GM18508 (cell line): ENCODE results near the gene PTPA.

Source experiments
- ATAC-seq: cut with Tn5 transposase; IDR thresholded peaks from one replicate; pipeline ENCODE4 v1.9.1; 2021; ENCODE audit warnings: moderate number of reproducible peaks; ENCODE audit not compliant: insufficient read depth, unreplicated experiment

The PTPA gene

DNA sequence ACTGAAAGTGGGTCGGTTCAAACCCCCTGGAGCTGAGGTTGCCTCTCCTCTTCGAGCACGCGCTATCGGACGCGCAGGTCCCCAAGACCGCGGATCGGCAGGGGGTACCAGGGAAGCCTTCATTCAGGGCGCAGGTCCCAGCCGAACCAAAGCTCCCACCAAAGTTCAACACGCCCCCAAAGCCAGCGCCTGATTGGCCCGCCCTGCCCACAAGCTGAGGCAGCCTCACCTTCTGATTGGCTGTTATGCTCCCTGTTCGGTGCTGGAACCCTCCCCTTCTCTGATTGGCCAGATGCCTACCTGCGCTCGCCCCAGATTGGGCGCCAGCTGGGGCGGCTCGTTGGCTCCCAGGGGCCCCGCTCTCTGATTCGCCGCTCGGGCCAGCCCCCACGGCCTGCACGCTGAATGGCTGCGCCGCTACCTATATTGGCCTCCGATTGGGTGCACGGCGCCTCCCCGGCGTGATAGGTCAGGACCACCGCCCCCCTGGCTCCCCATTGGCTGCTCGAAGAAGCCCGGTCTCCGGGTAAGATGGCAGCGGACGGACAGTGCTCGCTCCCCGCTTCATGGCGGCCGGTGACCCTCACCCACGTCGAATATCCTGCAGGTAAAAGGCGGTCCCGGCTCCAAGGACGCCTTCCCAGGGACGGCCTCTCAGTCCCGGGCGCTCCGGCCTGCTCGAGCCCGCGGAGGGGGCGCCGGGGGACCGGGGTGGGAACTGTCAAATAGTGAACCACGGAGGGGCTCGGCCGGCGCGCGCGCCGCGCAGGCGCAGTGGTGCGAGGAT lies 30.4 kb upstream of the PTPA start, which contains the start of gene DOLPP1:
TSS of gene DOLPP1 (plus strand) at position 511 of the 787 bp plus-strand sequence. CDS start at position 532, 21 bp downstream.
- peak; percentile 83 for ATAC-seq

DNA sequence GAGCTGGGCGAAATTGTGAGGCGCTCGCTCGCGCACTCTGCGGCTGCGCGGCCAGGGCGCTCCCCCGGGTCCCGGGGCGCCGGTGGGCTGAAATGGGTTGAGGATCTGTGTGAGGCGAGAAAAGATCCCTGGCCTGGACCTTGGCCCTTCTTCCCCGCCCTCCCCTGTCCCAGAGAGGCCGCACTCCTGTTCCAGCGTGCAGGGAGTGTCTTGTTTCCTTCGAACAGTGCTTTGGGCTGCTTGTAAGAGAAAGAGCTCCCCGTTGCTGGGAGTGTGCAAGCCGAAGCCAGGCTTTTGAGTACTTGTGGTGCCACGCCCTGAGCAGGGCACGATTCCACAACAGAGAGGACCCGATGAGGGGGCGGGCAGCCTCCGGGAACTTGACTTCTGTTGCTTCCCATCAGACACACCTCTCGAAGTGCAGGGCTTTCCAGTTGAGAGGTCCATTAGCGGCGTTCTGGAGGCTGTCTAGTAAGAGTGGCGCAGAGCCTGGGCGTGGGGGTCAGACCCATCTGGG lies 29.8 kb upstream of the PTPA start:
- no peak for ATAC-seq

DNA sequence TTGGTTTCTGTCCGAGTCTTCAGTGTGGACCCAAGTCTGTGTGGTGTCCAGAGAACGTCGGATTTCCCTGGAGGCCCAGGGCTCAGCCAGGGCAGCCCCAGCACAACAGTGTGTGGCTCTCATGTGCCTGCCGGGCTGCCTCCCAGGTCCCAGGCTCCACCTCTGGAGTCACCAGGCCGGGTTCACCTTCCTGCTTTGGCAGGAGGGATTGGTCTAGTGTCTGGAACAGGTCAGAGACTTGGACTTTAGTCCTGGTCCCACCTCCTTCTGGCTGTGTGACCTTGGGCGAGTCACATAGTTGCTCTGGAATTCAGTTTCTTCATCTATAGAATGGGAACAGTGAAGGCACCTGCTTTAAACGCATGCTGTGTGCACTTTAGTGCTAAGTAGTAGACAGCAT lies 27.1 kb upstream of the PTPA start:
- ATAC-seq: no peak

DNA sequence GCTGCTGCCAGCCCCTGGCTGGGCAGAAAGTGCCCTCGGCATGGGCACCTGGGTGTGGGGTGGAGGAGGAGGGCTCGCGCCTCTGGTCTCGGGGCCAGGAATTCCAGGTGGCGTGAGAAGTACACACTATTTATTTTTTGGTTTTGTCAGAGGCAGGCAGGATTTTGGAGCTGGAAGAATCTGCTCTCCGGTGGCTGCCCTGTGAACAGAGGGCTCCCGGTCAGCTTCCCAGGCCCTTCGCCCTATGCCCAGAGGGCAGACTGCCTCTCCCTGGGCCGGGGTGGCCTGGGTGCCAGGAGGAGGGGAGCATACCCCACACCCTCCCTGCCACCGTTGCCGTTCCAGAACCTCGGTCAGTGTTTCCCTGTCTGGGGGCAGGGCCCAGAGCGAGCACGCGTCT lies 22.0 kb upstream of the PTPA start:
- no peak for ATAC-seq

DNA sequence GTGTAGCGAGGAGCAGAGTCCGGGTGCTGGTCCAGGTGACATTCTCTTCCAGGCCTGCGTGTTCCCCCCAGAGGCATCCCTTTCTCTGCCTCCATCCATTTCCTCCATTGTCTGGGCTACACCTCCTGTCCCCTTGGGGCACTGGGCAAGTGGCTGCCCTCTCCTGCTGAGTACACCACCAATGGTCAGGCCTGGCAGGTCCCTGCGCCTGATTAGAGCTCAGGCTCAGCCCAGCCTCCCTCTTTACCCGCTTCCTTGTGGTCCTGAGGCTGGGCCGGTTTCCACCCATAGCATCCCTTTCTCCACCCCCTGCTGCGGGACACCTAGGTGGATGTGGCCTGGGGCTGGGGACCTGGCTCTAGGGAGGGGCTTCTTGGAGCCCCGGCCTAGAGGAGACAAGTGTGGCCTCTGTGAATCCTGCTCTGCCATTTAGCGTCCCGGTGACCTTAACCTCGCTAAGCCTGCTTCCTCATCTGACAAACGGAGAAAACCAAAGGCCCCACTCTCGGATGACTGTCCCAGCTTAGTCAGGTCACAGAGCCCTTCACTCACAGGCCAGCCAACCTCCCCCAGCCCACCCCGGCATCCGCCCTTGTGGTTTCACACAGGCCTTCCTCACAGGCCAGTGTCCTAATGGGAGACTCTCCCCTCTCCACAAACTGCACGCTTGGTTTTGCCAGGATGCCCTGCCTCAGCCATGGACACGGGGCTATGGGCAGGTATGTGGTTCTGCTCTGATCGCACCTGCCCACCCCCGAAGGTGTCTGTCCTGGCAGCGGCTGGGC lies 17.4 kb upstream of the PTPA start:
- no peak for ATAC-seq

DNA sequence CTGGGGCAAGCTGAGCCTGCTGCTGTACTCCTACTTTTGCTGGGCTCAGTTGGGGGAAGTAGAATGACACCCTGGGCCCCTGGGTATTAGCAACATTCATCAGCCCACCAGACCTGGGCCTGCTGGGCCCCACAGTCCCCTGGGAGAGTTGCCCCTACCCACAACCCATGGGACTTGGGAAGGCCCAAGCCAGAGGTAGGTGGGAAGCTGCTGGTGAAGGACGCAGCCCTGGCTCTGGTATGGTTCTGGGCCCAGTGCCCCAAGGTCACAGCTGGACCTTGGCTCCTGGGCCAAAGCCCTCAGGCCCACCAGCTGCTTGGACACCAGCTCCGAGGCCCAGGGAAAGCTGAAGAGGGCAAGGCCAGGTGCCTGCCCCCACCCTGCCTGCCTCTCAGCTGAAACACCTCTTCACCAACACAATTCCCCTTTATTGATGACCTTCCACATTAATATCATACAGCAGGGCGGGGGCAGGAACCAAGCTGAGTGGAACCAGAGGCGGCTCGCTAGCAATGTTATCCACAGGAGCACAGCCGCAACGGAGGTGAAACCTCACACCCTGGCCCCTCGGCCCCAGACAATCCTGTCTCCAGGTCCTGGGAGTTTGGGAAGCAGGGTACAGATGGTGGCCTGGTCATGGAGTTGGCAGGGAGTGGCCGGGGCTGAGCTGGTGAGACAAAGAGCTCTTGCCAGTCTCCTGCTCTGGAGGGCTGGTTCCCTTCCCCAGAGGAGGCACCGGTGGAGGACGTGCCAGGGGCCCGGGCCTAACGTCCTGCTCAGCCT lies 16.6 kb upstream of the PTPA start:
- ATAC-seq: no peak

DNA sequence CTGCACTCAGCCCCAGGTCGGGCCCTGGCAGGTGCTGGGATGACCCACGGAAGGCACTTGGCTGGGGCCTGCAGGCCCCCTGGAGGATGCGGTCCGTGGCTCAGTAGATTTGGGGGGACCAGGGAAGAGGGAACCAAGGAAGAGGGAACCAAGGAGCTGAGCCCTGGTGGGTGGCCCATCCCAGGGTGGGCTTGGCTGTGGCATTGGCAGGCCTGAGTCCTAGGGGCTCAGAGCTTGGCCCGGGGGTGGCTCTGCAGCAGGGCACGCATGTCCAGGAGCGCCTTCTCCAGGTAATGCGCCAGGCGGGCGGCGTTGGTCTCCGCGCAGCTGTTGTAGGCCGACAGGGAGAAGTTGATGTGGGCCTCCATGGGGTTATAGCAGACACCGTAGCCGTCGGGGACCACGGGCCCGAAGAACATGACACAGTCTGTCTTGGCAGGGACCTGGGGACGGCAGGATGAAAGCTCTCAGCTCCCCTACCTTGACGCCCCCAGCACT lies 16.0 kb upstream of the PTPA start:
- no peak for ATAC-seq

DNA sequence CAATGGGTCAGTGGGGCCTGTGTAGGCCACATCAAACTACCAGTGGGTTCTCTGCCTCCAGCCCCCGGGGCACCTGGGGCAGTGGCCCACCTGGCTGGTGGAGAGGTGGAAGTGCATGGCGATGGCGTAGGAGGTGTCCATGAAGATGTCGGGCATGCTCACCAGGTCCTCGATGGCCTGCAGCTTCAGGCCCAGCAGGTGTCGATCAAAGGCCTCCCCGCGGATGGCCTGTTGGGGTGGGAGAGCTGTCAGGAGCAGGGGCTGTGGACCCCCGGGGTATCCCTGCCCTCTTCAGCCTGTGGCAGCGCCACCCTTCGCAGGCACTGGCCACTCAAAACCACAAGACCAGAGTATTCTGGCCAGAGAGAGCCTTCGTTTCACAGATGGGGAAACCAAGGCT lies 15.3 kb upstream of the PTPA start:
- no peak for ATAC-seq

DNA sequence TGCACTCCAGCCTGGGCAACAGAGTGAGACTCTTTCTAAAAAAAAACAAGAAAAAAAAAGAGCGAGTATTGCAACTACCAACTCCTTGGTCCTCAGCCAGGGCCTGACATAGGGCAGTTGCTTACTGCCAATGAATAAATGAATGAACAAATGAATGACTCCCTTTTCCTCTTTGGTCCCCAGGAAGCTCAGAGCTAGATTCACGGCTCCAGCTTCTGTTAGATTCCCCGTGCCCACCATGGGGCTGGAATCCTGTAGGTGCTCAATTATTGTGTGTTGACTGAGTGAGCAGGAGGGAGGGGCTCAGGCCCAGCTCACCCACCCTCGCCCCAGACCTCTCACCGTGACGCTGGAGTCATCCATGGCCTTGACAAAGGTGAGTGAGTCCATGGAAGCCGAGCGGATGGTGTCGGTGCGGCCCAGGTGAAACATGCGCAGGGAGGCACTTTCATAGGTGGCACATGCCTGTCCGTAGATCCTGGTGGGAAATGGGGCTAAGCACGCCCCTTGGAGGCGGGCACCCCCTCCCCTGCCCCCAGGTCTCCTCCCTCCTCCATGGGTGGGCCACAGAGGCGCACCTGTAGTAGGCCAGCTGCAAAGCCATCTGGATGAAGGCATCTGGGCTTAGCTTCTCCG lies 13.4 kb upstream of the PTPA start:
- no peak for ATAC-seq

DNA sequence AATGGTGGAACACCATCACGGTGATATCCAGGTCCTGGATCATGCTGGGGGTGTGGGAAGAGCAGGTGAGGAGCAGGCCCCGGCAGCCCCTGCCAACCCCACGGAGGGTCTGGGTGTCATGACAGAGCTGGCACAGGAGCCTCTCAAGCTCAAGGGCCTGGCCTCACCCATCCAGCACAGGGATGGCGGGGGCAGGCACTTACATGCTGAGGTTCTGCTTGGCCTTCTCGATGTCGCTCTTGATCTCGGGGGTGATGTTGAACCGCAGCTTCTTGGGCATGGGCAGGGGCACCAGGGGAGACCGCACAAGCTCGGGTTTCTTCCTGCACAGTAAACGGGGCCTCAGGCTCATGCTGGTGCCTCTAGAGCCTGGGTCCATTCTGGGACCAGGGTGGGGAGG lies 12.9 kb upstream of the PTPA start:
- ATAC-seq: no peak

DNA sequence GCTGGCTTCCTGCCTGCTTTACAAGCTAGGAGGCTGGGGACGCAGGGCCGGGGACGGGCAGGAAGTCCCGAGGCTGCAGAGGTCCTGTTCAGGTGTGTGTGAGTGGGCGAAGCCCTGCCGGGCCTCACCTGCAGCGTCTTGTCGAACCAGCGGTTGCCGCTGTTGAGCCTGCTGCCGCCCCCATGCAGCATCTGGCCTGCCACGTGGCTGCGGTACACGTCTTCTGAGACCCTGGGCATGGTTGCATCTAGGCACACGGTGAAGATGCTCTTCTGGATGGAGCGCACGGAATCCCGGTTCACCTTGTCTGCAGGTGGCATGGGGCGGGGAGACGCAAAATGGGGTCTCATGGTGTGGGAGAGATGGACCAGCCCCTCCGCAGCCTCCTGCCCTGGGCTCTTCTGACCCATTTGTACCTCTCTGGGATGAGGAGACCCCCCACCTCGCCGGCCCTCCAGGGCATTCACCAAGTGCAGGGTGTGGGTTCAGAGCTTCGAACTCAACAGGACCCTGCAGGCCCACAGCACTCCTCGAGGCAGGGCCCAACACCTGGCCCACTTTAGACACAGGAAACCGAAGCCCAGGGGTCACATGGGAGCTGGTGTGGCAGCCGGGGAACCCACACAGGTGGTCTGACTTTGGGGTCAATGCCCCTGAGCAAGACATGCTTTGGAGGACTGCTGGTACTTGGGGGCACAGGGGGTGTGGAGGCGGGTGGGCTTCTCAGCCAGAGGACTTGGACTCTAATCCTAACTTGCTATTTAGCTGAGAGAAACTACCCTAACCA lies 10.6 kb upstream of the PTPA start:
- ATAC-seq: no peak

DNA sequence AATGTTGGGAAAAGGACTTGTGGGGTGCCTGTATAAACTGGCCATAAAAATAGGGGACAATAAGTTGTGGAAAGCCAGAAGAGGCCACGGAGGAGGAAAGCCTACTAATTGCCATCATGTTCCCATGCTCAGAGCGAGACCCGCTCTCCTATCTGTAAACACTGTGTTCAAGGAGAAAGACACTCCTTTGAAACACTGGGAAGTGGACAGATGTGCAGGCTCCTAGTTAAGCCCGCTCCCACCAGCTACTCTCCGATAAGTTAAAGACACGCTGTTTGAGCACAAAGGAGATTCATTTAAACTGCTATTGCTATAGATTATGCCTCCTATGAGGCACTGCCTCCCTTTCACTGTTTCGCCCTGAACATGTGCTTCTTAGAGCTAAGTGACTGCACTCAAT lies 9.9 kb upstream of the PTPA start:
- ATAC-seq: no peak

DNA sequence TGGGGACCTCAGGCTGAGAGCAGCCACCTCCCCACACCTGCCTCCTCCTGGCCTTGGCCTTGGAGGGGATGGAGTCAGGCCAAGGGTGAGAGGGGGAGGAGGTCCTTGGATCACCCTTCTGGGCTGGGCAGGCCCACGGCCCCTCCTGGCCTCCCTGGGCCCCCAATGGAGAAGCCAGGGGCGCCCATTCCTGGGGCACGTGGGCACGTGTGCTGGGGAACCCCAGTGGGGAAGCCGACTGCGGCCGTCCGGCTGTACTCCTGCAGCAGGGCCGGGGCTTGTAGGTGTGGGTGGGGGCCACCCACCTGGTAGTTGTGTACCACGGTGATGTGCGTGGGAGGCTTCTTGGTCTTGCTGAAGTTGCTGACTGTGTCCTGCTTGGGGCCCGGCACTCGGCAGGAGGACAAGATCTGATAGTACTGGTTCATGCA lies 9.1 kb upstream of the PTPA start:
- no peak for ATAC-seq

DNA sequence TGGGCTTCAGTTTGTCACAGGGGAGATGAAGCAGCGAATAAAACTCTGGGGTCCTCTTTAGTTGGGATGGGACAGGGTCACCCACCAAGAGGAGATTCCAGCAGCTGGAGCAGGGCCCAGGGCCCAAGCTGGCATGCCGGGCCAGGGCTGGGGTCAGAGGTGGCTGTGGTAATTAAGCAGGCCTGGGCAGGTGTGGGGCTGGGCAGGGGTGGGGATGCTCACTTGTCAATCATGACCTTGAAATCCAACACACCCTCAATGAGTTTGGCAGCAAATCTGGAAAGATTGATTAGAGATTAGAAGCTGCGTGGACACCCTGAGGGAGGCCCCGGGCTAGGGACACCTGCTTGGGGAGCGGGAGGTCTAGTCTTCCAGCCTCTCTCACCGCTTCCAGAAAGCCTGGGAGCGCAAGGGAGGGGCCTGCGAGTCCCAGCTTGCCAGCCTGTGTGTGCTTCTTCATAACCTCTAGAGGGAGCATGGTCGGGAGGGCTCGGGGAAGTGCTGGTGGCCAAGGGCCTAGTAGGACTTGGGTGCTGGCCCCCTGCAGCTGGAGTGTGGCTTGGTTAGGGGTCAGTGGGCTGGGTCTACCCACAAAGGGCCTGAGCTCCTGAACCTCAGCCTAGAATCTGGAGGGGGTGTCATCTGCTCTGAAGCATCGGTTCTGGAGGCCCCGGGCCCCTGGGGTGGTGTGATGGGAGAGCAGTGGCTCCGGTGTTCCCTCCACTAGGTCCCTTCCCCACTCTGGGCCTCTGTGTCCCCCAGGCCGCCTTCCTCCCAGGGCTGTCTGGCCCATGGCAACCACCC lies 8.2 kb upstream of the PTPA start:
- ATAC-seq: no peak

DNA sequence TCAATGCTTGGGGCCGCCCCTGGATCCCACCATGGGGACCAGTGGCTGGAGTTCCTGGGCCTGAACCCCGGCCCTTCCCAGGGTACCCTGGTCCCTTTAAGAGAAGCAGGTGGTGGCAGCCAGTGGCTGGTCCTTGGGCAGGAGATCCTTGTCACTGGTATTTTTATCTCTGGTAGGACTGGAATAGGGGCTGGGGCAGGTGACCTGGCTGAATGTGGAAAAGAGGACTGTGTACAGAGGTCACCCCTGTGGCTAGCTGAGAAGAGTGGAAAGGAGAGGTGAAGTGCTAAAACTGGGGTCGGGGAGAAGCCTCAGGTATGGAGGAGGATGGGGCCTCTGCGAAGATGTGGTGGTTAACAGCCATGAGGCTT lies 7.6 kb upstream of the PTPA start:
- no peak for ATAC-seq

DNA sequence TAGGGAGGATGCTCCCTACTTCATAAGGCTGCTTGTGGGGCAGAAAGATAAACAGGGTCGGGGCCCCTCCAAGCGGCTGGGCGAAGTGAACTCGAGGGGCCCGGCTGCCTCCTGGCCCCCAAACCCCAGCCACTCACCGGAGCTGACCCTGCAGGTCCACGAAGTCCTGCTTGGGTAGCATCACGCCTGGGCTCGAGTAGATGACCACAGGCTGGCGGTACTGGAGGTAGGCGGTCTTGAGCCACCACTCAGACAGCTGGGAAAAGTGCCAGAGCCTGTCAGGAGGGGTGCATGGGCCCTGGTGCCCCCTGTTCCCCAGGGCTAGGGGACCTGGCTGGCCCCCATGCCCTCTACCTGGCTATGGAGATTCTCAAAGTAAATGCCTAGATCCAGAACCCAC lies 7.2 kb upstream of the PTPA start:
- ATAC-seq: no peak

DNA sequence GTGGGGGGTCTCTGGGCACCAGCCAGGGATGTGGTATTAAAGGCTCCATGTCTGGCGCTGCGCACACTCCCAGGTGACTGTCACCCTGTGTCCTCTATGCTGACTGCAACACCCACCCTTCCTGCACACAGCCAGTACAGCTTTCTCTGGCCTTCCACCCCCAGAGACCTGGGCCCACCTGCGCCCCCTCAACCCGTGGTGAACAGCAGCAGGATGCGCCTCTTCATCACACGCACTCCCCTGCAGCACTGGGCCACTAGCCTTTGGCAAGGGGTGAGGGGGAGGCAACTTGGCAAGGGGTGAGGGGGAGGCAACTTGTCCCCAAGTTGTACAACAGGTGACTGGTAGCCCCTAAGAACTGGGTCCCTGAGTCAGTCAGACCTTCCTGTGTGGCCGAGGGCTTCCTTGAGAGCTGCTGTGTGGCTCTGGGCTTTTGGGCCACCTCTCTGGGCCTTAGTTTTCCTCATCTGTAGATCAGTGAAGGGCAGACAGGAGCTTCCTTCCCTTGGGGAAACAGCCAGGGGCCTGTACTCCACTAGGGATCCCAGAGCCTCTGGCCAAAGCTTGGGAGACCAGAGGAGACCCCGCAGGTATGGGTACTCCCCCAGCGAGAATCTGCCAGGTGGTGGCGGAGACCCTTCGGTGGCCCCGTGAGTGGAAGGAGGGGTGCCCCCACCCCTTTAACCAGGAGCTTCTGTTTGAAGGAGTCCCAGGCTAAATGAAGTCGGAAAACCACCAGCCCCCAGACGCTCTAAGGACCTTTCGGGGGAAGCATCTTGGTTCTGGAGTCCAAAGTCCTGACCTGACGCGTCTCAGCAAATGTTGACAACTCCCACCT lies 5.1 kb upstream of the PTPA start:
- ATAC-seq: no peak

DNA sequence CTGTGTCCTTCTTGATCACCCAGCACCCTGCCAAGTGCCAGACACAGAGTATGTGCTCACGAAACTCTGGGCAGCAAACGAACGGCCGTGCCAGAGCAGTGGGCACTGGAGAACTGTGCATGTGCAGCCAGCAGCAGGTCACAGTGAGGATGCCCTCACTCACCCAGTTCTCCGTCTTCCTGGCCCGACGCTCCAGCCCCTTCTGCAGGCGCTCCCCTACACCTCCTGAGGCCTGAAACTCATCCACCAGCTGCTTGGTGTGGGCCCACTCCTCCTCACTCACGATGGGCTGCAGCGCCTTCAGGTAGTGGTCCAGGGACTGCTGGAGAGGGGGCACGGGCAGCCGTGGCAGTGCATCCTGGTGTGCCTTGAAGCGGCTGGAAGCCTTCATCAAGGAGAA lies 3.6 kb upstream of the PTPA start:
- no peak for ATAC-seq
